DMS79 treated with DMSO at 0.1 percent for 48 hours (cell line): ENCODE results near the gene SLC35B4.
A peak's percentile ranks its signal among the peaks of the same experiment; 100 is the strongest.

Experiments used
- DNase-seq: peaks from one replicate; lab custom pipeline; 2025; lab: John Stamatoyannopoulos, UW

SLC35B4 gene

DNA sequence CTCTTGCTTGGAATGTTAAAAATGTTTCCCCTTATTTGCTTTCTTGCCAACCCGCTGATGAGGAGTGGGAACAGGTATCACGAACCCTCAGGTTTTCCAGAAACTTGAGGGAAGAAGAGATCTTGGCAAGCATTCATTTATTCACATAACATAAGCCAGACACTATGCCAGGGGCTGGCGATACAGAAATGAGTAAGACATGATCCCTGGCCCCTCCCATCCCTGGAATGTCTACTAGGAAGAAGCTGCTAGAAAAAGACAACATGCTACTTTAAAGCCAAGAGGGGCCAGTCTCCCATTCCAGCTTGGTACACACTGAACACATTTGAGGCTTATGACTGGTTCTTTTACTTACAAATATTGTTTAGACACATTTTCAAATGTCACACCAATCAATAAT lies 26.4 kb downstream of the SLC35B4 start:
- no peak for DNase-seq

DNA sequence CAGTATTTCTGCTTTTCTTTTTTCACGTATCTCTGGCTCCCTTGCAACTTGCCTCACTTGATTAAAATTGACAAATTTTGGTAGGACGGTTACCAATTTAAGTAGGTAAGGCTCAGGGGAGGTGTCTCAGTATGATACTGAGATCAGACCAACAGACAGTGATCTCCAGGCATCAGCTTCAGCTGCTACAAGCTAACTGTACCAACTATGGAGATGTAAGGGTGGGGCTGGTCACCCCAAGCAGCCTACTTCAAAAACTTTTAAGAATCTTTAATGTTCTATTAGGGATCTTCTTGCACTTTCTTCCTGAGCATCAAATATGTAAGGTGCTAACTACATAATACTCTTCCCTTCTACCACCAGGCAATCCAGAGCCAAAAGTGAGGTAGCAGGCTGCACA lies 26.9 kb downstream of the SLC35B4 start:
- peak; percentile 45 for DNase-seq

DNA sequence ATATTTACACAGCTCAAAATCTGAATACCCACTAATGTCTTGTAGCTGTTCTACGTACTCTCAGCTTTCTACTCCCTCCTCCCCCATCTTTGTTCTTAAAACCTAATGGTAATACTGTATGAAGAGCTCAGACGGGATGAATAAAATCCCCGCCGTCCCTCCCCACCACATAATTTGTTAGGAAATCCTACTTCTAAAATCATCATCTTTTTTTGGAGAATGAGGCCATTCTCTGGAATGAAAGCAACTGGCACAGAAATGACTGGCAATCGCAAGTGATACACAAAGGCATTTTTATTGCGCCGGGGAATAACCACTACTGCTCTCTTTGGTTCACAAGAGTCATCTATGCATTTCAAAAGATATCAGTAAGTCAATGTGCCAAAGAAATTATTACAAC lies 27.3 kb downstream of the SLC35B4 start:
- DNase-seq, result peak; percentile 84

DNA sequence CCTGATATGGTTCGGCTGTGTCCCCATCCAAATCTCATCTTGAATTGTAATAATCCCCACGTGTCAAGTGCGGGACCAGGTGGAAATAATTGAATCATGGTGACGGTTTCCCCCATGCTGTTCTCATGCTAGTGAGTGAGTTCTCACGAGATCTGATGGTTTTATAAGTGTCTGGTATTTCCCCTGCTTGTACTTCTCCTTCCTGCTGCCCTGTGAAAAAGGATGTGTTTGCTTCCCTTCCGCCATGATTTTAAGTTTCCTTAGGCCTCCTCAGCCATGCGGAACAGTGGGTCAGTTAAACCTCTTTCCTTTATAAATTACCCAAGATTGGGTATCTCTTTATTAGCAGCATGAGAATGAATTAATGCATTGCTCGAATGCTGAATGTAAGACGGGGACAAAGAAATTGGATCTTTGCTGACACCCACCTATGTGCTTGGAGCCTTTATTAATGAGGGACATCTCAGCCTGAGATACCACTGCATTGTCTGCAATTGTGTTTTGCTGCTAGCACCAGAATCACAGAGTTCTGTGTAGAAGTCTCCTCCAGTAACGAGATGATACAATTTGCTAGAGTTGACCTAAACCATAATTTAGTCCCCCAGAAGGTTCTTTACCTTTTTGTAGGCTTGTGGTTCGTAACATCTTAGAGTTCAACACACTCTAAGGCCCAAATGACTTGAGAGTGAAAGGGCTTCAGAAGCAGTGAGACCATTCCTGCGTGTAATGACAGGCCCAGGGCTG lies 28.6 kb downstream of the SLC35B4 start:
- peak; percentile 55 for DNase-seq

DNA sequence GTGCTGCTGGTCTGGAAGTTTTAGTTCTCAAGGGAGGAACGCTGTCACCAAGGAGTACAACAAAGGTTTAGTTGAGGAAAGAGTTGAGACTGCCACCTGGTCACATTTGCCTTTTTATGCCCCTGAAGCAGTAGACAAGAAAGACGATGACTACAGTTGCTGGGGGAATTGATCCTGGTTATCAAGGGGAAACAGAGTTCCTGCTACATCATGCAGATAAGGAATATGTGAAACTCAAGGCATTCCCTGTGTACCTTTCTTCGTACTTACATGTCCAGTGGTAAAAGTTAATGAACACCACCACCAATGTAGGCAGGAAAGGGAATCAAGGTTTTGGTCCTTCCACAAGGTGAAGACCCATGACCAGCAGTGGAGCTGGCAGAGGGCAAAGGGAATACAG lies 31.8 kb downstream of the SLC35B4 start:
- no peak for DNase-seq

DNA sequence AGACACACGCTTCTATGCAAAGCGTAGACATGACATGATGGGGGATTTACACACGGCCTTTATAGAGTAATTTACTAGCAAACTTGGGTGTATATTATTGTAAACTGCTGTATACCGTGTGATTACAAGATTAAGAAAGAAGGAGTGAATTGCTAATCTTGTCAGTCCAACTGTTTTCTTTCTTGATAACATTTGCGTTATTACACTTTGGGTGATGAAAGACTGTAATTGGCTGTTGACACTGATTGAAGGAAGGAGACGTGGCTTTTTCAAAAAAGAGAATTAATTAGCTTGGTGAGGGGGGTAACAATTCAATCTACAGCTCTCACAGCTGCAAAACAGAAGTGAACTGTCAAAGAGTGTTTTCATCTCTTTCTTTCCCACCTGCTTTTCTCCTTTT lies 32.7 kb downstream of the SLC35B4 start:
- no peak for DNase-seq

DNA sequence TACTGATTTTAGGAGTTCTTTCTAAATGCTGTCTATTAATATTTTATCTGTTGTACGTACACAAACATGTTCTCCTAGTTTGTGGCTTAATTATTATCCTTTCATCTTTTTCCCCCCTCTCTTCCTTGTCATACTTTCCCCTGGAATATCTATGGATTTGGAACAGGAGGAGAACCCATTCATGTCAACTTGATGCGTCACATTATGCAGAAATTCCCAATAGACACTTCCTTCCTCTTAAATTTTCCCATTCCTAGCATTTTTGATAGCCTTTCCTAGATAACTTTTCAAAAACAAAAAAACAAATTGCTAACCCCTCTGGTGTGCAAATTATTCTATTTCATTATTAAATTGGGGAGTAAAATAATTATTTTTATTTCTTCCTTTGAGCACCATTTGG lies 36.2 kb downstream of the SLC35B4 start:
- DNase-seq, result no peak

DNA sequence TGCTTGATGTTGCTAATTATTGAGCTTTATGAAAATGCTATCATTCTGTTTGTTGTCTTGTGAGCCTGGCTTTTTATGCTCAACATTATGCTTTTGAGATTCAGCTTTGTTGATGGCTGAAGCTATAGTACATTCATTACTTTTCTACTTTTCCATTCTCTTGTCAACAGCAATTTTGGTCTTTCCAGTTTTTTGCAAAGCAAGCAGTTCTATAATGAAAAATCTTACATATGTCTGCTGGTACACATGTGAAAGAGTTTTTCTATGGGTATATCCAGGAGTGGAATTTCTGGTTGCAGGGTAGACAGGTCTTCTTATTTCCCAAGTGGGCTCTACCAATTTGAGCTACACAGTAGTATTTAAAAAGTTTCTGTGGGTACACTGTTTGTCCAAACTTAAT lies 36.8 kb downstream of the SLC35B4 start:
- DNase-seq, result no peak

DNA sequence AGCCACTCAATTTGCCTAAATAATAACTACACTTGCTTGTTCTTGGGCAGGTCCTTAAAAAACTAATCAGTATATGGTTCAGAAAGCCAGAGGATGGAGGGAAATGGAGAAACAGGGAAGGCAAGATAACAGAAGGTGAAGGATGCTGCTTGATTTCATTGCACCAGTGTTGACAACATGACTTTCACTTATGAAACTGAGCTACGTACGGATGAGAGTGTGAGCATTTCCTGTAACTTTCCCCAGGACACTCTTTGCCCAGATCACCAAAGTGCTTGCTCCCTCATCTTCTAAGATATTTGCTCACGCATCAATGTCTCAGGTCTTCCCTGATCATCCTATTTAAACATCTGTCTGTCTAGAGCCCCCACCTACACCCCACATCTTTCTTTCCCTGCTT lies 37.4 kb downstream of the SLC35B4 start:
- DNase-seq, result no peak

DNA sequence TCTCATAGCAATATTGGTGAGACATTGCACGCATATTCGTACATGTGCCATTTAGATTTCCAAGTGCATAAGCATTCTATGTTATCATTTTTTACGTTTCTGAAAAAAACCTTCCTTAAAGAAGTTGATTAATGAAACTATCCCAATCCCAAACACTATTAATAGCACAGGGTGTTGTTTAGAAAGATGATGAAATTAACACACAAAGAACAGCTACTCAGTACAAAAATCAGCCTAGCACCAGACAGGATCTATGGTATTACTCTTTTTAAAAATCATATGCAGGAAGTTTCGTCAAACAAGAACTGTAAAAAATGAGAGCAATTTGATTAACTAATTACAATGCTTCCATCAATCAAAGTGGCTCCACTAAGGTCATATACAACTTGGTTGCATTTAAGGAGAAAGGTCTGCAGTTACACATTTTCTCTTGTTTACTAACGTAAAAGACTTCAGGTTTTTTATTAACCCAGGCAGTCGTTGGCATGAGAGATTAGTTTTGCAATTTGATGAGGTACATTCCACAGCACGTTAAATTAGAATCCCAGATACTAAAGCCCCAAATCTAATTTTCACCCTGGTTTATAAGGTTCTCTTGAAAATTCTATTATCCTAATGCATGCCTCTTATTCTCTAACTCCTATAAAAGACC lies 38.1 kb downstream of the SLC35B4 start:
- DNase-seq, result no peak

DNA sequence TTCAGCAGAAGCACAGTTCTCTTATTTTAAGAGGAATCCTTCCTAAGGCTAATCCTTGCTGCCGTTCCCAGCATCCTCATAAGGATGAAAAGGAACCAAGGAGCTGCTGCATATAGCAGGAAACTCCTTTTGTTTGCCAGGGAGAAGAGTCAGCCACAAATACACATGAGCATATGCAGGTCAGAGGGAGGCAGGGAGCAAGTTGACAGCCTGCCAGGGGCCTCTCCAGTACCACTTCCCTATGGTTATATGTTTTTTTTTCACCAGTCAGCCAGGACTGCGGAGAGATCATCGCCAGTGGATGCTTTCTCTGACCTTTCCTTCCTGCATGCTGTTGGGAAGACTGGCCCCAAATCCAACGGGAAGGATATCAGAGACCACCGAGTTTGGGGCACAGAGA lies 39.8 kb downstream of the SLC35B4 start:
- DNase-seq, result no peak

DNA sequence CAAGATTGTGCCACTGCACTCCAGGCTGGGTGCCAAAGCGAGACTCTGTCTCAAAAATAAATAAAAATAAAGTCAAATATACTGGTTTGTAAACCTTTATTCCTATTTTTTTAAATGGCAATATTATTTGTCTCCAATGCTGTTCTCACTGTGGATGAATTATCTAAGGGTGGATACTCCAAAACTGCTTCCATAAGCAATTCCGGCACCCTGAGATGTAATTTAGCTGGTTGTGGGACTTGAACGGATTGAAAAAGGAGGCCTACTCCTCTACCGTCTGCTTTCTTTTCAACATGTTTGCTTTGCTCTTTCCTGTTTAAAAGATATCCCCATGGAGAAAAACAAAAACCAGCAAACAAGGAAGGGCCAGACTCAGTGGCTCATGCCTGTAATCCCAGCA lies 54.4 kb downstream of the SLC35B4 start:
- no peak for DNase-seq

DNA sequence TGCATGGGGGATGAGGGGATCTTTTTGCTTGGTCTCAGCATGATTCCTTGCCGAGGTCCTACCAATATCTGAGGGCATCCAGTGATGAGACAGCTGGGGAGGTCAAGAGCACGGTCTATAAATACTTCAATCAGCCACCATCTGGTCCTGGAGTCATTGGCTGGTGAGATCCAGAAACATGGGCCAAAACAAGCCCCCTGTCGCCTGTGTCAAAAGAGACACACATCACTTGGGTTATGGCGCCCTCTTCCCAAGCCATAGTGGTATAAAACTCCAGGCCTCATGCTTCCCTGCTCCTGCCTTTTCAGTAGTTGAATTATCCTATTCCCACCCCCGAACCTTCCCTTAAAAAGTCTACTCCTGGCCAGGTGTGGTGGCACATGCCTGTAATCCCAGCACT lies 60.9 kb downstream of the SLC35B4 start:
- DNase-seq, result no peak

DNA sequence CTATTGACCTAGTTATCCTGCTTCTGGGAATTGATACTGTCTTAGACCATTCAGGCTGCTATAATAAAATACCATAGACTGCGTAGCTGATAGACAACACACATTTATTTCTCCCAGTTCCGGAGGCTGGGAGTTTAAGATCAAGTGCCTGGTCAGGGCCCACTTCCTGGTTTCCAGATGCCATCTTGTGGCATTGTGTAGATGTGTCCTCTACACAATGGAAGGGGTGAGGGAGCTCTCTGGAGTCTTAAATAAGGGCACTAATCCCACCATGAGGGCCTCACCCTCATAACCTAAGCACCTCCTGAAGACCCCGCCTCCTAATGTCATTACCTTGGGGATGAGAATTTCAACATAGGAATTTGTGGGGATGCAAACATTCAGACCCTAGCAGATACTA lies 62.4 kb downstream of the SLC35B4 start:
- no peak for DNase-seq

DNA sequence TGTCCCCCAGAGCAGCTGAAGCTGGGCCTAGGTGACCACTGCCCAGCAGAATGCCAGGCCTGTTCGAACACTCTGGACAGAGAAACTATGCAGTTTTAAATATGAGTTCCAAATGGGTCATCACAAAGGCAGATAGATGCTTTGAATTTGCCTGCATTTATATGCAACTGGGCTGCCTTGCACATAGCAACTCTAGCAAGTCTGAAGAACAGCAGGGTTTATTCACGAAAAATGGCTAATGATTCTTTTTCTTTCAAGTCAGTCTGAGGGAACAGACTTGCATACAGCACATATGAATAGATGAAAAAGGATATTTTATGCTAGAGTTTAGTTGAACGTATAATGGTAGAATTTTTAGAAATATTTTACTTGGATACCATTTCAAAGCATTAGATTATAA lies 68.5 kb downstream of the SLC35B4 start:
- no peak for DNase-seq

DNA sequence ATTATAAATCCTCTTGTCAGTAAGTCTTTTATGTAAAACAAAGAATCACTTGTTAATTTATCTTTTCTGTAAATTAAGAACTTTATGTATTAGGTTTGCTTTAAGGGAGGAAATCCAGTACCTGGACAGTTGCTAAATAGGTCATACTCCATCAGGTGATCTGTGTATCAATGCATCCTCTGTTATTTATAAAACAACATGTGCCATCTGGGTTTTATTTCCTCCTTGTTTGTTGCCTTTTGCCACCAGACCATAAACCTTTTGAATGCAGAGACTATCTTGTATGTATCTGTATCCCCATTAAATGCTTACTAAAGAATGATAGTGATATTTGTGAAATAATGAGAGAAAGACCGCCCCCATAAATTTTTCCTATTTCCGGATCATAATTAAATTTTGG lies 70.0 kb downstream of the SLC35B4 start:
- DNase-seq, result peak; percentile 7

DNA sequence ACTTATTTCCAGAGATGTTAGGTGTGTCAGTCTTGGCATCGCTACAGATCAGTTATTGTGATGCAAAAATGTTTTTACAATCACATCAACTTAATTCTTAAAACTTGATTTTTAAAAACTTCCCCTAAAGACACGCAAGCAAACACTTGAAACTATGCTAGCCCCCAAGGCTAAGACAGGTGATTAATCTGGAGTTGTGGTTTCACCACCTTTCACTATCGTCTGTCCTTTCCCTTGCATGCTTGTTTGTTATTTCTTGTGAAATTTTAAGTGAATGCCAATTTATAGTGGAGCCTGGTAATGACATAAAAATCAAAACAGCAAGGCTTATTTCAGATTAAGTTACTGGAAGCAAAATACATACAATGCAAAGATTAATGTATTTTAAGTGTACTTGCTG lies 70.4 kb downstream of the SLC35B4 start:
- DNase-seq, result no peak

DNA sequence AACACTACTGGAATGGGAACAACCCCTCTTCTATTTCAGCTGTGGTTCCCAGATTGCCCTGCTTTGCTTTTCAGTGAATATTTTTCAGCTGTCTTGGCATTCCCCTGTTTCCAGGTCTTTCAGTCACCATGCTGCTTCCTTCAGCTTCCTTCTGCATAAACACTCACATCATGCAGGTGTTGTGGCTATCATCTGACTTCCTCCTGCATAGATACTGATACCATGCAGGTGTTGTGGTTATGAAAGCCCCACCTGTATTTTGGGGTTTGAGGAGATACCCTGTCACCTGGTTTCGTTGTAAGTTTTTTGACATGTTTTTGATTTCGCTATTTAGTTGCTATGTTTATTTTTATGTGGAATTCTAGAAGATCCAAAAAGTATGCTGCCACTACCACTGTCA lies 71.5 kb downstream of the SLC35B4 start:
- DNase-seq, result no peak
